ENCODE measurements around the gene TEX52. TPM values are rescaled to one million over a fixed set of nuclear protein-coding genes. Genes with fewer than 3 reads are reported as not detected.

The TEX52 gene
- total and polyA plus RNA-seq, 10 of the 15 experiments (the other 5 are each of a cell fraction or from before 2014, with no cell fraction given): 0.23 TPM; not detected in 9

DNA sequence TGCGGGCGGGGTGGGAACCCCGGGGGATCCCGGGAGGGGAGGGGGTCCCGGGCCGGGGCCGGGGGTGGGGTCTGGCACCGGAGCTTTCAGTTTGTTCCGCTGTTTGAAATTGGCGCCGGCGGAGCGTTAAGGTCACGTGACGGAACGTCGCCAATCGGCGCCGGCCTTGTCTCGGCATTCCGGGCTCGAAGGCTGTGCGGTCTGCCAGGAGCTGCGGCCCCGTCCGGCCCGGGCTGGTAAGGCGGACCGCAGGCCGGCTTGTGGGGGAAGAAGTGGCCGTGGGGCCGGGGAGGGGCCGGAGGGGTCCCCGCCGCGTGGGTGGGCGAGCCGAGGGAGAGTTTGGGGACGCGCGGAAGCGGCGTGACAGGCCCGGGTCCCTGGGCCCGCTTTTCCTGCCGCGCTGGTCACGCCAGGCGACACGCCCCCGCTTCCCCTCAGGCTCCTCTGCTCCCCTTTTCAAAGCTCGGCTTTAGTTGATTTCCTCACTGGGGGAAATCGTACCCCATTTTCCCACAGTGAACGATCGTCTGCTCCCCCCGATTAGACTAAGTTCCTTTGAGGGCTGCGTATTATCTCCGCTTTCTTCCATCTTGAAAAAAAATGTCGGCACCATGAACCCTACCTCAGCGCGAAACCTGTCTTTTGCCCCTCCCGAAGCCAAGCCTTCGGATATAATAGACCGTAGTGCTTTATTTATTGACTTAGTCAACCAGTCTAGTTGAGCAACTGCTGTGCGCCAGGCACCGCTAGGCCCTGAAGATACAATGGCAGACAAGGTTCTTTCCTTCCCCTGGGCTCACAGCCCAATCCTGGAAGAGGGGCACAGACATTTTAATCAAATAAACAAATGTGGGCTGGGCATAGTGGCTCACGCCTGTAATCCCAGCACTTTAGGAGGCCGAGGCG, 20.5 kb upstream of the TEX52 start, which contains the start of the genes FOXM1 and RHNO1 (continued):
- peak; percentile 78 for TF ChIP-seq TAF1 (IDR thresholded peaks at IDR 0.05; ENCODE audit: borderline replicate concordance, low read depth, low read length)
- TF ChIP-seq ZNF24 (IDR thresholded peaks at IDR 0.05): 0 out of 2 replicates have a peak, but pooled peaks have one; percentile 20
- TF ChIP-seq, protein P1, sequence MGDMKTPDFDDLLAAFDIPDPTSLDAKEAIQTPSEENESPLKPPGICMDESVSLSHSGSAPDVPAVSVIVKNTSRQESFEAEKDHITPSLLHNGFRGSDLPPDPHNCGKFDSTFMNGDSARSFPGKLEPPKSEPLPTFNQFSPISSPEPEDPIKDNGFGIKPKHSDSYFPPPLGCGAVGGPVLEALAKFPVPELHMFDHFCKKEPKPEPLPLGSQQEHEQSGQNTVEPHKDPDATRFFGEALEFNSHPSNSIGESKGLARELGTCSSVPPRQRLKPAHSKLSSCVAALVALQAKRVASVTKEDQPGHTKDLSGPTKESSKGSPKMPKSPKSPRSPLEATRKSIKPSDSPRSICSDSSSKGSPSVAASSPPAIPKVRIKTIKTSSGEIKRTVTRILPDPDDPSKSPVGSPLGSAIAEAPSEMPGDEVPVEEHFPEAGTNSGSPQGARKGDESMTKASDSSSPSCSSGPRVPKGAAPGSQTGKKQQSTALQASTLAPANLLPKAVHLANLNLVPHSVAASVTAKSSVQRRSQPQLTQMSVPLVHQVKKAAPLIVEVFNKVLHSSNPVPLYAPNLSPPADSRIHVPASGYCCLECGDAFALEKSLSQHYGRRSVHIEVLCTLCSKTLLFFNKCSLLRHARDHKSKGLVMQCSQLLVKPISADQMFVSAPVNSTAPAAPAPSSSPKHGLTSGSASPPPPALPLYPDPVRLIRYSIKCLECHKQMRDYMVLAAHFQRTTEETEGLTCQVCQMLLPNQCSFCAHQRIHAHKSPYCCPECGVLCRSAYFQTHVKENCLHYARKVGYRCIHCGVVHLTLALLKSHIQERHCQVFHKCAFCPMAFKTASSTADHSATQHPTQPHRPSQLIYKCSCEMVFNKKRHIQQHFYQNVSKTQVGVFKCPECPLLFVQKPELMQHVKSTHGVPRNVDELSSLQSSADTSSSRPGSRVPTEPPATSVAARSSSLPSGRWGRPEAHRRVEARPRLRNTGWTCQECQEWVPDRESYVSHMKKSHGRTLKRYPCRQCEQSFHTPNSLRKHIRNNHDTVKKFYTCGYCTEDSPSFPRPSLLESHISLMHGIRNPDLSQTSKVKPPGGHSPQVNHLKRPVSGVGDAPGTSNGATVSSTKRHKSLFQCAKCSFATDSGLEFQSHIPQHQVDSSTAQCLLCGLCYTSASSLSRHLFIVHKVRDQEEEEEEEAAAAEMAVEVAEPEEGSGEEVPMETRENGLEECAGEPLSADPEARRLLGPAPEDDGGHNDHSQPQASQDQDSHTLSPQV (IDR thresholded peaks at IDR 0.05): 0 out of 2 replicates have a peak, but pooled peaks have one; percentile 18
- TF ChIP-seq SIX5 (IDR thresholded peaks at IDR 0.05; ENCODE audit: low read depth, low read length, severe bottlenecking): no peak
- peak; percentile 94 for TF ChIP-seq YY1 (IDR thresholded peaks at IDR 0.05; ENCODE audit: low read depth, low read length)
- no peak for TF ChIP-seq ESRRA (IDR thresholded peaks at IDR 0.05; ENCODE audit: low read length)
- TF ChIP-seq ZNF687 (IDR thresholded peaks at IDR 0.05): peak; percentile 28; the same call in 1 of the 2 replicates
- TF ChIP-seq, protein P2, sequence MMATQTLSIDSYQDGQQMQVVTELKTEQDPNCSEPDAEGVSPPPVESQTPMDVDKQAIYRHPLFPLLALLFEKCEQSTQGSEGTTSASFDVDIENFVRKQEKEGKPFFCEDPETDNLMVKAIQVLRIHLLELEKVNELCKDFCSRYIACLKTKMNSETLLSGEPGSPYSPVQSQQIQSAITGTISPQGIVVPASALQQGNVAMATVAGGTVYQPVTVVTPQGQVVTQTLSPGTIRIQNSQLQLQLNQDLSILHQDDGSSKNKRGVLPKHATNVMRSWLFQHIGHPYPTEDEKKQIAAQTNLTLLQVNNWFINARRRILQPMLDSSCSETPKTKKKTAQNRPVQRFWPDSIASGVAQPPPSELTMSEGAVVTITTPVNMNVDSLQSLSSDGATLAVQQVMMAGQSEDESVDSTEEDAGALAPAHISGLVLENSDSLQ (IDR thresholded peaks at IDR 0.05): 0 out of 2 replicates have a peak, but pooled peaks have one; percentile 11
- TF ChIP-seq, protein P3, sequence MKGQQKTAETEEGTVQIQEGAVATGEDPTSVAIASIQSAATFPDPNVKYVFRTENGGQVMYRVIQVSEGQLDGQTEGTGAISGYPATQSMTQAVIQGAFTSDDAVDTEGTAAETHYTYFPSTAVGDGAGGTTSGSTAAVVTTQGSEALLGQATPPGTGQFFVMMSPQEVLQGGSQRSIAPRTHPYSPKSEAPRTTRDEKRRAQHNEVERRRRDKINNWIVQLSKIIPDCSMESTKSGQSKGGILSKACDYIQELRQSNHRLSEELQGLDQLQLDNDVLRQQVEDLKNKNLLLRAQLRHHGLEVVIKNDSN (IDR thresholded peaks at IDR 0.05; ENCODE audit: borderline replicate concordance, extremely low read length, insufficient read depth, low read depth, low read length): peak; percentile 93
- TF ChIP-seq NBN (IDR thresholded peaks at IDR 0.05): peak; percentile 50; the same call in 1 of the 2 replicates
- TF ChIP-seq, protein P4, sequence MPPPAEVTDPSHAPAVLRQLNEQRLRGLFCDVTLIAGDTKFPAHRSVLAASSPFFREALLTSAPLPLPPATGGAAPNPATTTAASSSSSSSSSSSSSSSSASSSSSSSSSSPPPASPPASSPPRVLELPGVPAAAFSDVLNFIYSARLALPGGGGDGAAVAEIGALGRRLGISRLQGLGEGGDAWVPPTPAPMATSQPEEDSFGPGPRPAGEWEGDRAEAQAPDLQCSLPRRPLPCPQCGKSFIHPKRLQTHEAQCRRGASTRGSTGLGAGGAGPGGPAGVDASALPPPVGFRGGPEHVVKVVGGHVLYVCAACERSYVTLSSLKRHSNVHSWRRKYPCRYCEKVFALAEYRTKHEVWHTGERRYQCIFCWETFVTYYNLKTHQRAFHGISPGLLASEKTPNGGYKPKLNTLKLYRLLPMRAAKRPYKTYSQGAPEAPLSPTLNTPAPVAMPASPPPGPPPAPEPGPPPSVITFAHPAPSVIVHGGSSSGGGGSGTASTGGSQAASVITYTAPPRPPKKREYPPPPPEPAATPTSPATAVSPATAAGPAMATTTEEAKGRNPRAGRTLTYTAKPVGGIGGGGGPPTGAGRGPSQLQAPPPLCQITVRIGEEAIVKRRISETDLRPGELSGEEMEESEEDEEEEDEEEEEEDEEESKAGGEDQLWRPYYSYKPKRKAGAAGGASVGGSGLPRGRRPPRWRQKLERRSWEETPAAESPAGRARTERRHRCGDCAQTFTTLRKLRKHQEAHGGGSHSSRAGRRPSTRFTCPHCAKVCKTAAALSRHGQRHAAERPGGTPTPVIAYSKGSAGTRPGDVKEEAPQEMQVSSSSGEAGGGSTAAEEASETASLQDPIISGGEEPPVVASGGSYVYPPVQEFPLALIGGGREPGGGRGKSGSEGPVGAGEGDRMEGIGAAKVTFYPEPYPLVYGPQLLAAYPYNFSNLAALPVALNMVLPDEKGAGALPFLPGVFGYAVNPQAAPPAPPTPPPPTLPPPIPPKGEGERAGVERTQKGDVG (CRISPR knock-in tag; IDR thresholded peaks at IDR 0.05): peak; percentile 29; the same call in 1 of the 2 replicates
- peak; percentile 68 for TF ChIP-seq IKZF1 (conservative IDR thresholded peaks at IDR 0.05)
